Bronchial epithelial cell (primary cell): Measurements from ENCODE around the gene NOS1AP. TPM values are rescaled to one million over a fixed set of nuclear protein-coding genes. Genes with fewer than 3 reads are reported as not detected.

ENCODE experiments used
- DNase-seq: peaks from one replicate; pipeline ENCODE4 v3.0.0-alpha.2; 2010; ENCODE audit warnings: low read depth
- FAIRE-seq: peaks from 2 replicates; lab custom pipeline; 2011; peaks lifted over from hg19 to GRCh38; lab: Jason Lieb, UNC
- H3K27me3 ChIP-seq: 2 replicates; pipeline ENCODE4 v1.5.1; 2011; ENCODE audit warnings: low read length; ENCODE audit not compliant: control insufficient read depth, insufficient read depth
- H3K36me3 ChIP-seq: 2 replicates; pipeline ENCODE4 v1.5.1; 2011; ENCODE audit warnings: low read length; ENCODE audit not compliant: control insufficient read depth, insufficient read depth
- H3K4me3 ChIP-seq: 2 replicates; pipeline ENCODE4 v1.5.1; 2011; ENCODE audit warnings: mild to moderate bottlenecking, low read depth, low read length, control low read depth
- total RNA-seq: library from RNA; depleted of rRNA; stranded (reverse); fragments of >200 nt; gene quantifications from 2 replicates; pipeline ENCODE4 v1.2.1, GENCODE V29; 2014
- TF ChIP-seq, protein P1 (sequence below): IDR thresholded peaks from 2 replicates; pipeline ENCODE4 v1.5.1; 2011; ENCODE audit warnings: mild to moderate bottlenecking, moderate library complexity, low read length, control low read depth, inconsistent platforms; ENCODE audit not compliant: insufficient read depth, severe bottlenecking

The NOS1AP gene
- total RNA-seq, 1 donor from 2014 or later, result 1.3 TPM

- DNase-seq (no peak), FAIRE-seq (no peak)
- TF ChIP-seq, protein P1, sequence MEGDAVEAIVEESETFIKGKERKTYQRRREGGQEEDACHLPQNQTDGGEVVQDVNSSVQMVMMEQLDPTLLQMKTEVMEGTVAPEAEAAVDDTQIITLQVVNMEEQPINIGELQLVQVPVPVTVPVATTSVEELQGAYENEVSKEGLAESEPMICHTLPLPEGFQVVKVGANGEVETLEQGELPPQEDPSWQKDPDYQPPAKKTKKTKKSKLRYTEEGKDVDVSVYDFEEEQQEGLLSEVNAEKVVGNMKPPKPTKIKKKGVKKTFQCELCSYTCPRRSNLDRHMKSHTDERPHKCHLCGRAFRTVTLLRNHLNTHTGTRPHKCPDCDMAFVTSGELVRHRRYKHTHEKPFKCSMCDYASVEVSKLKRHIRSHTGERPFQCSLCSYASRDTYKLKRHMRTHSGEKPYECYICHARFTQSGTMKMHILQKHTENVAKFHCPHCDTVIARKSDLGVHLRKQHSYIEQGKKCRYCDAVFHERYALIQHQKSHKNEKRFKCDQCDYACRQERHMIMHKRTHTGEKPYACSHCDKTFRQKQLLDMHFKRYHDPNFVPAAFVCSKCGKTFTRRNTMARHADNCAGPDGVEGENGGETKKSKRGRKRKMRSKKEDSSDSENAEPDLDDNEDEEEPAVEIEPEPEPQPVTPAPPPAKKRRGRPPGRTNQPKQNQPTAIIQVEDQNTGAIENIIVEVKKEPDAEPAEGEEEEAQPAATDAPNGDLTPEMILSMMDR, result no peak
- Histone ChIP-seq H3K36me3 (no peaks in the 10 kb centered on the region), H3K4me3 (no peak overlapping the region), H3K27me3 (peaks cover 2% of the 10 kb centered on the region)
These were observed 153.2 kb downstream of the NOS1AP start for GRCh38 chr1:162222730-162223129.

DNA sequence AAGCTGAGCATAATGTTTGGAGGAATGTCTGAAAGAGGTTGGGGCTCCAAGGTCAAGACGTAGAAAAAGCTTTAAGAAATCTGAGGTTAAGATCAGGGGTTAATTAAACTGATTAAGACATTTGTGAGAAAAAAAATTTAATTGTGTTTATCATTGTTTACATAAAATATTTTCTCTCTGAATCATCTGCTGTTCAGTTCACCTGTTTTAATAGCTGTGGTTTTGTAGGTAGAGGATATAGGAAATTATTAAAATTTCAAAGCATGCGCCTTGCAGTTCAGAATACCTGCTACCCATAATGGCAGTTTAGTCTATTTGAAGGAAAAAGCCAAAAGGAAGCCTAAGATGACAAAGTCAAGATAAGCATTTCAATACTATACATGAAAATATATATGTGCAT is 154.0 kb downstream of the NOS1AP start:
- Histone ChIP-seq H3K4me3 (no peak overlapping the region), H3K36me3 (no peaks in the 10 kb centered on the region), H3K27me3 (peaks cover 2% of the 10 kb centered on the region)
- TF ChIP-seq, protein P1, result no peak
- FAIRE-seq, result no peak
- no peak for DNase-seq

DNA sequence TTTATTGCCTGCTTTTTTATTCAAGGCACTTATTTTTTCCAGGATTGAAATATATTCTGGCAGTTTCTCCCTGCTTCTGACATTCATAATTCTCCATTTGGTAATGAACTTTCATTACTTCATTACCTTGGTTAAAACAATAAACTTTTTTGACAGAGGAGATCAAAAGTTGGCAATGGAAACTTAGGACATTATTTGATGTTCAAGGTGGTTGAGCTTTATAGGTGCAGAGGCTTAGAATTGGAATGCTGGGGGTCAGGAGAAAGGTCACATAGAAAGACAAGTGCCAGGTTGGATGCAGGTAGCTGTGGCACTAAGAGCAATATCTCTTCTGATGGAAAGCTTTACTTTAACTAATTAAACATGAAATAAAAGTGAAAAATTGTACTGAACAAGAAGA is 154.8 kb downstream of the NOS1AP start:
- peaks cover 2% of the 10 kb centered on the region for H3K27me3 ChIP-seq
- FAIRE-seq (no peak), DNase-seq (no peak)
- TF ChIP-seq, protein P1, result no peak
- no peaks in the 10 kb centered on the region for H3K36me3 ChIP-seq
- no peak overlapping the region for H3K4me3 ChIP-seq

- FAIRE-seq, result no peak
- Histone ChIP-seq H3K4me3 (no peak overlapping the region), H3K27me3 (peaks cover 2% of the 10 kb centered on the region), H3K36me3 (no peaks in the 10 kb centered on the region)
- TF ChIP-seq, protein P1, result no peak
- DNase-seq, result no peak
These were observed 159.1 kb downstream of the NOS1AP start for GRCh38 chr1:162228586-162228985.

DNA sequence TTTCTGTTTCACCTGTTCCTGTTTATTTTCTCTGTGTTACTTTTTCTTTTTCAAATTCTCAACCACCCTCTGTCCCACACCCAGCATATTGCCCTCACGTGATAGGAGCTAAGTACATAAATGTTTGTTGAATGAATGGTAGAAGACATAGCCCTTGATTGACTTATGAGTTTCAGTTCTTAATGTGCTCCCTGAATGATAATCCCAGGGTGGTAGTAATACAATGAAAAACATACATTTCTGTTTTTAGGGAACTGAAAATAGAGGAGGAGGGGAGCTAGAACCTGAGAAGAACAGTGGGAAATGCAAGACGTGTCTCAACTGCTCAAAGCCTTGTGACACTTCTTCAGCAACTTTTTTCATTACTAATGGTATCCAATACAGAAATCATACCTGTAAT is 160.1 kb downstream of the NOS1AP start:
- TF ChIP-seq, protein P1, result no peak
- FAIRE-seq (no peak), DNase-seq (no peak)
- H3K27me3 ChIP-seq, result peaks cover 2% of the 10 kb centered on the region
- no peak overlapping the region for H3K4me3 ChIP-seq
- no peaks in the 10 kb centered on the region for H3K36me3 ChIP-seq

DNA sequence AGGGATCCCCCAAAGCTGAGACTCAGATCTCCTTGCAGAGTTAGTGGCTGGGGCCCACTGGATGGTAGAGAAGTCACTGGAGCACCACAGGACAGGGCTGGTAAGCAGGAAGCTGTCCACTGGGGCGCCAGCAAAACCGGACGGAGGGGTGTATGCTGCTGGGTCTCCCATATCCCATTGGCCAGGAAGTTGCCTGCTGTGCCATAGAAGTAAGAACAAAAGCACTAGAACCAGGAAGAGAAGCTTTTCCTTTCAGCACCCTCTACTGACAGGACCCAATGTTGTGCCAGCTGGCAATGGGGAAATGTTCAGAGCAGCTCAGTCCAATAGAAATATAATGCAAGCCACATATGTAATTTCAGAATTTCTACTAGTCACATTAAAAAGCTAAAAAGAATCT is 160.6 kb downstream of the NOS1AP start:
- Histone ChIP-seq H3K27me3 (peaks cover 3% of the 10 kb centered on the region), H3K4me3 (no peak overlapping the region), H3K36me3 (no peaks in the 10 kb centered on the region)
- DNase-seq (peak; percentile 37), FAIRE-seq (no peak)
- TF ChIP-seq, protein P1, result peak; percentile 31
